K562 (cell line): ENCODE data around the gene PRKACG. TPM values are rescaled to one million over a fixed set of nuclear protein-coding genes. Genes with fewer than 3 reads are reported as not detected.

Experiments
- ARID1B ChIP-seq: fragments of 450-650 bp; IDR thresholded peaks from 2 replicates; pipeline ENCODE4 v1.6.1; 2016; ENCODE audit warnings: antibody characterized with exemption, mild to moderate bottlenecking, inconsistent platforms
- ETV6 ChIP-seq, 3 experiments: fragments of 150-350 bp in 1 of 3; sonication (generic) in 1 of 3; formaldehyde crosslinking in 1 of 3; IDR thresholded peaks; 2 replicates each; pipeline versions ENCODE4 v1.6.1 to v1.8.0; 2014 to 2022; ENCODE audit warnings: borderline replicate concordance in 2 of 3, low read depth in 2 of 3, antibody characterized with exemption in 1 of 3, low read length in 1 of 3, mild to moderate bottlenecking in 1 of 3, missing genetic modification reagents in 1 of 3
- FOXJ2 ChIP-seq: fragments of 200-800 bp; sonication (Bioruptor generic); IDR thresholded peaks from 2 replicates; pipeline ENCODE4 v1.6.1; 2016; ENCODE audit warnings: missing genetic modification characterization, missing compliant biosample characterization
- JUND ChIP-seq, 2 experiments: IDR thresholded peaks; 2 replicates in 1 of 2; 3 replicates in 1 of 2; pipeline ENCODE4 v1.6.1; 2011; ENCODE audit warnings: borderline replicate concordance in 2 of 2, low read depth in 2 of 2, low read length in 2 of 2, improper control_type of control experiment in 1 of 2, missing biosample characterization in 1 of 2, missing genetic modification characterization in 1 of 2, missing genetic modification reagents in 1 of 2
- L3MBTL2 ChIP-seq: fragments of 450-650 bp; IDR thresholded peaks from 2 replicates; pipeline ENCODE4 v1.6.1; 2016; ENCODE audit warnings: mild to moderate bottlenecking, moderate library complexity
- MXI1 ChIP-seq: IDR thresholded peaks from 2 replicates; pipeline ENCODE4 v1.6.1; 2011; ENCODE audit warnings: low read depth, mild to moderate bottlenecking, improper control_type of control experiment, low read length
- NFATC3 ChIP-seq: fragments of 450-650 bp; IDR thresholded peaks from 2 replicates; pipeline ENCODE4 v1.6.1; 2017; ENCODE audit warnings: mild to moderate bottlenecking
- NR0B1 ChIP-seq: fragments of 450-650 bp; IDR thresholded peaks from one replicate; pipeline ENCODE4 v1.6.1; 2018; ENCODE audit warnings: mild to moderate bottlenecking, moderate library complexity; ENCODE audit not compliant: partially characterized antibody
- POLR3A ChIP-seq: IDR thresholded peaks from 2 replicates; pipeline ENCODE4 v1.6.1; 2011; ENCODE audit warnings: borderline replicate concordance, mild to moderate bottlenecking, moderate library complexity; ENCODE audit not compliant: insufficient read length, insufficient read depth; ENCODE audit errors: extremely low read depth
- TBP ChIP-seq: optimal IDR thresholded peaks from 2 replicates; pipeline ENCODE3; 2011; ENCODE audit warnings: low read depth, low read length, improper control_type of control experiment
- XRCC5 ChIP-seq: fragments of 200-400 bp; formaldehyde crosslinking; IDR thresholded peaks from 2 replicates; pipeline ENCODE4 v1.6.1; 2017; ENCODE audit warnings: low read depth, mild to moderate bottlenecking, low read length
- ZNF24 ChIP-seq: fragments of 450-650 bp; IDR thresholded peaks from 2 replicates; pipeline ENCODE4 v1.6.1; 2016
- ZNF511 ChIP-seq: sonication (generic); formaldehyde crosslinking; IDR thresholded peaks from 2 replicates; pipeline ENCODE4 v1.8.0; 2022; ENCODE audit warnings: mild to moderate bottlenecking, missing genetic modification reagents
- polyA plus RNA-seq, 8 experiments: library from polyadenylated mRNA; depleted of rRNA in 4 of 8; stranded (reverse) in 5 of 8; unstranded in 3 of 8; fragments of >200 nt; fragmentation: Nextera tagmentation in 2 of 8; fragmentation: Illumina TruSeq in 1 of 8; extraction: Ambion mirVana in 2 of 8; extraction: Trizol in 1 of 8; gene quantifications; 2 replicates each; pipeline versions ENCODE4 v1.2.1 to v1.2.3, GENCODE V29; 2011 to 2014; ENCODE audit warnings: inconsistent platforms in 1 of 8, missing spikeins in 1 of 8
- total RNA-seq, 7 experiments: library from RNA; depleted of rRNA in 6 of 7; stranded (reverse); fragments of >200 nt in 6 of 7; fragmentation: Illumina TruSeq in 2 of 7; extraction: Trizol in 2 of 7; gene quantifications; 2 replicates each; pipeline versions ENCODE4 v1.2.1 to v1.2.3, GENCODE V29; 2011 to 2021; ENCODE audit warnings: low replicate concordance in 1 of 7
- TF ChIP-seq, protein P1 (sequence below): fragments of 450-650 bp; IDR thresholded peaks from 2 replicates; pipeline ENCODE4 v1.6.1; 2018; ENCODE audit not compliant: partially characterized antibody
- TF ChIP-seq, protein P2 (sequence below): sonication (generic); formaldehyde crosslinking; IDR thresholded peaks from 2 replicates; pipeline ENCODE4 v1.8.1; 2022; ENCODE audit warnings: missing genetic modification reagents

PRKACG gene
- total and polyA plus RNA-seq, 9 of the 15 experiments (the other 6 are each of a cell fraction or from before 2014, with no cell fraction given) = not detected

GRCh38 chr9:69035438-69036308 lies 21.8 kb upstream of the PRKACG start, which contains the start of gene FXN (continued):
- TF ChIP-seq, protein P1, sequence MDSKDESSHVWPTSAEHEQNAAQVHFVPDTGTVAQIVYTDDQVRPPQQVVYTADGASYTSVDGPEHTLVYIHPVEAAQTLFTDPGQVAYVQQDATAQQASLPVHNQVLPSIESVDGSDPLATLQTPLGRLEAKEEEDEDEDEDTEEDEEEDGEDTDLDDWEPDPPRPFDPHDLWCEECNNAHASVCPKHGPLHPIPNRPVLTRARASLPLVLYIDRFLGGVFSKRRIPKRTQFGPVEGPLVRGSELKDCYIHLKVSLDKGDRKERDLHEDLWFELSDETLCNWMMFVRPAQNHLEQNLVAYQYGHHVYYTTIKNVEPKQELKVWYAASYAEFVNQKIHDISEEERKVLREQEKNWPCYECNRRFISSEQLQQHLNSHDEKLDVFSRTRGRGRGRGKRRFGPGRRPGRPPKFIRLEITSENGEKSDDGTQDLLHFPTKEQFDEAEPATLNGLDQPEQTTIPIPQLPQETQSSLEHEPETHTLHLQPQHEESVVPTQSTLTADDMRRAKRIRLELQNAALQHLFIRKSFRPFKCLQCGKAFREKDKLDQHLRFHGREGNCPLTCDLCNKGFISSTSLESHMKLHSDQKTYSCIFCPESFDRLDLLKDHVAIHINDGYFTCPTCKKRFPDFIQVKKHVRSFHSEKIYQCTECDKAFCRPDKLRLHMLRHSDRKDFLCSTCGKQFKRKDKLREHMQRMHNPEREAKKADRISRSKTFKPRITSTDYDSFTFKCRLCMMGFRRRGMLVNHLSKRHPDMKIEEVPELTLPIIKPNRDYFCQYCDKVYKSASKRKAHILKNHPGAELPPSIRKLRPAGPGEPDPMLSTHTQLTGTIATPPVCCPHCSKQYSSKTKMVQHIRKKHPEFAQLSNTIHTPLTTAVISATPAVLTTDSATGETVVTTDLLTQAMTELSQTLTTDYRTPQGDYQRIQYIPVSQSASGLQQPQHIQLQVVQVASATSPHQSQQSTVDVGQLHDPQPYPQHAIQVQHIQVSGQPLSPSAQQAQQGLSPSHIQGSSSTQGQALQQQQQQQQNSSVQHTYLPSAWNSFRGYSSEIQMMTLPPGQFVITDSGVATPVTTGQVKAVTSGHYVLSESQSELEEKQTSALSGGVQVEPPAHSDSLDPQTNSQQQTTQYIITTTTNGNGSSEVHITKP = peak; percentile 43
- no peak for TF ChIP-seq NFATC3
- no peak; a peak in 1 of 4 replicates for TF ChIP-seq ETV6 (IDR thresholded peaks at IDR 0.05; ENCODE audit: borderline replicate concordance in 1 of 2, low read depth in 2 of 2, low read length in 1 of 2)
- TF ChIP-seq ETV6 (CRISPR knock-in tag; IDR thresholded peaks at IDR 0.05; ENCODE audit: borderline replicate concordance) = peak; percentile 50; the same call in 1 of the 2 replicates
- TF ChIP-seq XRCC5 = 0 out of 2 replicates have a peak, but pooled peaks have one; percentile 61
- TF ChIP-seq ZNF511 (CRISPR knock-in tag) = peak; percentile 40; the same call in 1 of the 2 replicates
- peak; percentile 42 for TF ChIP-seq TBP
- no peak for TF ChIP-seq FOXJ2 (tag)
- no peak for TF ChIP-seq ARID1B
- no peak for TF ChIP-seq POLR3A
- TF ChIP-seq, protein P2, sequence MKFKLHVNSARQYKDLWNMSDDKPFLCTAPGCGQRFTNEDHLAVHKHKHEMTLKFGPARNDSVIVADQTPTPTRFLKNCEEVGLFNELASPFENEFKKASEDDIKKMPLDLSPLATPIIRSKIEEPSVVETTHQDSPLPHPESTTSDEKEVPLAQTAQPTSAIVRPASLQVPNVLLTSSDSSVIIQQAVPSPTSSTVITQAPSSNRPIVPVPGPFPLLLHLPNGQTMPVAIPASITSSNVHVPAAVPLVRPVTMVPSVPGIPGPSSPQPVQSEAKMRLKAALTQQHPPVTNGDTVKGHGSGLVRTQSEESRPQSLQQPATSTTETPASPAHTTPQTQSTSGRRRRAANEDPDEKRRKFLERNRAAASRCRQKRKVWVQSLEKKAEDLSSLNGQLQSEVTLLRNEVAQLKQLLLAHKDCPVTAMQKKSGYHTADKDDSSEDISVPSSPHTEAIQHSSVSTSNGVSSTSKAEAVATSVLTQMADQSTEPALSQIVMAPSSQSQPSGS (CRISPR knock-in tag) = no peak
- TF ChIP-seq NR0B1 = no peak
- TF ChIP-seq MXI1 = no peak
- peak; percentile 73 for TF ChIP-seq ZNF24
- TF ChIP-seq JUND (IDR thresholded peaks at IDR 0.05; ENCODE audit: borderline replicate concordance, low read depth, low read length) = no peak
- TF ChIP-seq JUND (tag; IDR thresholded peaks at IDR 0.05; ENCODE audit: borderline replicate concordance, low read depth, low read length) = no peak; the same call in 2 of the 3 replicates
- peak; percentile 86 for TF ChIP-seq L3MBTL2
- TF ChIP-seq, all 486 proteins: peak for 94
